Activated CD4-positive, CD25-positive, alpha-beta regulatory T cell treated with anti-CD3 and anti-CD28 coated beads, Interleukin-2, amount 50 U/mL, for 24 hours (primary cell): ENCODE data around the gene HHAT.
"Not testable (repeated sequence)": the region's sequence is repeated elsewhere in the genome, so short reads cannot be mapped to it uniquely, and the experiment has no call there.

Source experiments
- ATAC-seq, 2 donors: fragments of 150-1000 bp; cut with Tn5 transposase; one replicate each; pipeline ENCODE4 v1.10.0; 2021; ENCODE audit warnings: mild to moderate bottlenecking in 1 of 2, moderate library complexity in 1 of 2

HHAT gene

GRCh38 chr1:210315529-210315928 is 13.2 kb upstream of the HHAT start:
- ATAC-seq = no peak

GRCh38 chr1:210321131-210321530 is 7.6 kb upstream of the HHAT start:
- ATAC-seq = no peak

GRCh38 chr1:210321552-210321951 is 7.2 kb upstream of the HHAT start:
- ATAC-seq = no peak

GRCh38 chr1:210323957-210324356 is 4.7 kb upstream of the HHAT start:
- ATAC-seq = no peak

- ATAC-seq = no peak
Measured at GRCh38 chr1:210325026-210325670, 3.6 kb upstream of the HHAT start.

GRCh38 chr1:210328032-210328745 is 513 bp upstream of the HHAT start:
- ATAC-seq = no peak

- ATAC-seq = no peak
Measured at GRCh38 chr1:210330279-210330866, 1.7 kb downstream of the HHAT start.

GRCh38 chr1:210332233-210332632 is 3.5 kb downstream of the HHAT start:
- ATAC-seq = peak; percentile 37 to 38

GRCh38 chr1:210332719-210333398 is 4.2 kb downstream of the HHAT start:
- ATAC-seq = peak; percentile 65 to 68

GRCh38 chr1:210335001-210335400 is 6.3 kb downstream of the HHAT start:
- ATAC-seq = no peak

- ATAC-seq = no peak
Measured at GRCh38 chr1:210336362-210336761, 7.7 kb downstream of the HHAT start.

GRCh38 chr1:210339500-210339899 is 10.8 kb downstream of the HHAT start:
- ATAC-seq = no peak

- no peak for ATAC-seq
Measured at GRCh38 chr1:210340311-210340710, 11.6 kb downstream of the HHAT start.

GRCh38 chr1:210340841-210341240 is 12.1 kb downstream of the HHAT start:
- ATAC-seq = peak; percentile 41 to 65

- peak; percentile 27 to 47 for ATAC-seq
Measured at GRCh38 chr1:210342986-210343780, 14.5 kb downstream of the HHAT start.

GRCh38 chr1:210344706-210345105 is 16.0 kb downstream of the HHAT start:
- no peak for ATAC-seq

- peak; percentile 29 to 46 for ATAC-seq
Measured at GRCh38 chr1:210347112-210347511, 18.4 kb downstream of the HHAT start.

GRCh38 chr1:210351496-210351895 is 22.8 kb downstream of the HHAT start:
- no peak for ATAC-seq

GRCh38 chr1:210352575-210352974 is 23.9 kb downstream of the HHAT start:
- no peak for ATAC-seq

GRCh38 chr1:210354305-210354704 is 25.6 kb downstream of the HHAT start:
- ATAC-seq = not testable (repeated sequence)

GRCh38 chr1:210358626-210359025 is 29.9 kb downstream of the HHAT start:
- no peak for ATAC-seq

GRCh38 chr1:210359255-210359654 is 30.6 kb downstream of the HHAT start:
- ATAC-seq = no peak
